ENCODE measurements around the gene ACOT11.

DNA sequence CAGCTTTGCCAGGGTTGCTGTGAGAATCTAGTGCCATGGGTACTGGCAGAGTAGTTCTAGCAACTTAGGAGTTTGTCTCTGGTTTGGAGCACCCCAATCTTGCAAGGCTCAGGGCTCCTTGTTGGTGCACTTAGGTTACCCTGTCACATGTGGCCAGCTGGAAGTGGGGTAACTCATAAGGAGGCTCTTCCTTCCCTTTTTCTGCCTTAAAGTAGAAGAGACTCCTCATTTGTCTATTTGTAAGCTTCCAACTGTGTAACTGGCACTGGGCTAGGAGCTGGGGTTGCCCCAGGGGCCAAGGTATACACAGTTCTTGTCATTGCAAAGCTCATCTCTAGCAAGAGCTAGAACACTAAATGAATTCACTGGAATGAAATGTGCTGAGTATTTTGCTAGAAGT, 104.1 kb downstream of the ACOT11 start:
- TF ChIP-seq POLR2A (IDR thresholded peaks at IDR 0.05; ENCODE audit: low read depth, low read length) (no peak), POLR2AphosphoS5 (IDR thresholded peaks at IDR 0.05; ENCODE audit: low read depth, low read length) (no peak), TAF1 (IDR thresholded peaks at IDR 0.05; ENCODE audit: borderline replicate concordance, low read depth, low read length) (no peak)
